Ascending aorta (tissue), 2 donors: ENCODE measurements around the gene KIAA0040. TPM values are rescaled to one million over a fixed set of nuclear protein-coding genes. Genes with fewer than 3 reads are reported as not detected.

Source experiments
- DNase-seq, 2 donors: peaks; one replicate each; pipeline ENCODE4 v3.0.0-alpha.2; 2019; ENCODE audit warnings: low spot score in 2 of 2
- H3K27ac ChIP-seq, 2 donors: fragments of 200-600 bp; sonication (generic); one replicate each; pipeline ENCODE4 v1.5.1; 2016 to 2017; ENCODE audit warnings: mild to moderate bottlenecking in 1 of 2
- H3K27me3 ChIP-seq: fragments of 200-600 bp; sonication (generic); one replicate; pipeline ENCODE4 v1.5.1; 2017
- H3K36me3 ChIP-seq, 2 donors: fragments of 200-600 bp; sonication (generic); one replicate each; pipeline ENCODE4 v1.5.1; 2016
- H3K4me1 ChIP-seq, 2 donors: fragments of 200-600 bp; sonication (generic); one replicate each; pipeline ENCODE4 v1.5.1; 2016 to 2017; ENCODE audit warnings: mild to moderate bottlenecking in 1 of 2
- H3K4me3 ChIP-seq, 2 donors: fragments of 200-600 bp; sonication (generic); one replicate each; pipeline ENCODE4 v1.5.1; 2016 to 2017; ENCODE audit warnings: mild to moderate bottlenecking in 1 of 2
- H3K9me3 ChIP-seq, 2 donors: fragments of 200-600 bp; sonication (generic); one replicate each; pipeline ENCODE4 v1.5.1; 2016
- intact Hi-C: fragments of 100-400 bp; cut with DNase I; formaldehyde crosslinking; loops from one replicate; pipeline ENCODE4 v1.15.1; 2023
- total RNA-seq: library from RNA; depleted of rRNA; stranded (reverse); fragments of >200 nt; gene quantifications from one replicate; pipeline ENCODE4 v1.1.0, GENCODE V29; 2016
- TF ChIP-seq, protein P1 (sequence below), 3 experiments: fragments of 200-600 bp in 2 of 3; fragments of 450-650 bp in 1 of 3; sonication (generic) in 2 of 3; IDR thresholded peaks; one replicate each; pipeline ENCODE4 v1.5.1; 2016 to 2019; ENCODE audit warnings: antibody characterized with exemption in 3 of 3, mild to moderate bottlenecking in 1 of 3, moderate library complexity in 1 of 3

Gene KIAA0040
- total RNA-seq, 1 donor from 2014 or later = 36.7 TPM

DNA sequence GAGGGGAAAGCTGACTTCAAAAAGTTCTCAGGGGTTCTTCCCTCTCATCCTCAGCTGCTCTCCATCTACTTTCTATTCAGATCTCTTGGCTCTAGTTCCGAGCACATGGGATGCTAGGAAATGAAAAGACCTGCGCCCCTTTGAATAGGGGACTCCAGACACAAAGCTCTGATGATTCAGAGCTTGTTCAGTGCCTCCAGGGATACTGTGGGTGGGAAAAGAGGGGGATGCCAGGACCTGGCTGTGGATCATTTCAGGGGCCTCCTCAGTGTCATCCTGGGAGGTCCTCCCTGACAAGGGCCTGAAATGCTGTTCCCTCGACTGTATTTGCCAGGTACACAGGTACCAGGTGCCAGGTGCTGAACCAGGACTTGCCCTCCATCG lies 943 bp upstream of the KIAA0040 start:
- Histone ChIP-seq H3K27me3 (no peaks in the 10 kb centered on the region), H3K4me3 (peak overlapping the region in 1 of 2 donors; percentile 77), H3K27ac (peak overlapping the region; percentile 76 to 80), H3K9me3 (no peaks in the 10 kb centered on the region), H3K36me3 (no peaks in the 10 kb centered on the region), H3K4me1 (peaks cover 3 to 13% of the 10 kb centered on the region in 2 donors)
- TF ChIP-seq, protein P1, sequence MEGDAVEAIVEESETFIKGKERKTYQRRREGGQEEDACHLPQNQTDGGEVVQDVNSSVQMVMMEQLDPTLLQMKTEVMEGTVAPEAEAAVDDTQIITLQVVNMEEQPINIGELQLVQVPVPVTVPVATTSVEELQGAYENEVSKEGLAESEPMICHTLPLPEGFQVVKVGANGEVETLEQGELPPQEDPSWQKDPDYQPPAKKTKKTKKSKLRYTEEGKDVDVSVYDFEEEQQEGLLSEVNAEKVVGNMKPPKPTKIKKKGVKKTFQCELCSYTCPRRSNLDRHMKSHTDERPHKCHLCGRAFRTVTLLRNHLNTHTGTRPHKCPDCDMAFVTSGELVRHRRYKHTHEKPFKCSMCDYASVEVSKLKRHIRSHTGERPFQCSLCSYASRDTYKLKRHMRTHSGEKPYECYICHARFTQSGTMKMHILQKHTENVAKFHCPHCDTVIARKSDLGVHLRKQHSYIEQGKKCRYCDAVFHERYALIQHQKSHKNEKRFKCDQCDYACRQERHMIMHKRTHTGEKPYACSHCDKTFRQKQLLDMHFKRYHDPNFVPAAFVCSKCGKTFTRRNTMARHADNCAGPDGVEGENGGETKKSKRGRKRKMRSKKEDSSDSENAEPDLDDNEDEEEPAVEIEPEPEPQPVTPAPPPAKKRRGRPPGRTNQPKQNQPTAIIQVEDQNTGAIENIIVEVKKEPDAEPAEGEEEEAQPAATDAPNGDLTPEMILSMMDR (IDR thresholded peaks at IDR 0.05) = no peak
- intact Hi-C loops = loop anchor here (2.0 to 10.0 kb wide), 4 partner anchors 1013 to 1461 kb away; partner anchors contain the start of genes COP1, GAS5 and ZBTB37
- DNase-seq = no peak

DNA sequence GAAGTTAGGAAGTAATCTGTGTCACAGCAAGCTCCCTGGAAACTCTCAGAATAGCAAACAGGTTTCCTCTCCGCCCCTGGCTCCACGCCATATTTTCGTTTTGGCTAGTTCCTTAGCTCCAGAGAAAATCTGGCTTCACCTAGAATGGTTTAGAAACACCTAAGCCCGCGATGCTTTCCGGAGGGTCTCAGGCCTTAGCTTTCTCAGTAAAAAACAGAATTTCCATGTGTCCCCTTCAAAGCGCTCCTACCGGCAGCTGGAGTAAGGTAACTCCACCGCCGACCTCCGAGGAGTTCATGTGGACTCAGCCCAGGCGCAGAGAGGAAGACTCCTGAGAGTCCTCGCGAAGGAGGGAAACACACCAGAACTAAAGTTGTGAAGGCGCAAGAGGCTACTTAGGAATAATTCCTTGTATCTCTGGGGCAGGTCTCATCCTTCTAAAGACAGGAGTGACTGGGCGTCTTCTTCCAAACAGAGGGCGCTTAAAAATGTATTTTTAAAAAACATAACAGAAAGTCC lies 406 bp downstream of the KIAA0040 start:
- Histone ChIP-seq H3K4me1 (peaks cover 3 to 13% of the 10 kb centered on the region in 2 donors), H3K4me3 (peak overlapping the region; percentile 58 to 77), H3K27ac (peak overlapping the region; percentile 76 to 80), H3K9me3 (no peaks in the 10 kb centered on the region), H3K36me3 (no peaks in the 10 kb centered on the region), H3K27me3 (no peaks in the 10 kb centered on the region)
- peak in 1 of 2 donors; percentile 71 for DNase-seq
- TF ChIP-seq, protein P1 (IDR thresholded peaks at IDR 0.05) = no peak
- intact Hi-C loops = loop anchor here (2.0 to 10.0 kb wide), 4 partner anchors 1015 to 1463 kb away; partner anchors contain the start of genes COP1, GAS5 and ZBTB37

DNA sequence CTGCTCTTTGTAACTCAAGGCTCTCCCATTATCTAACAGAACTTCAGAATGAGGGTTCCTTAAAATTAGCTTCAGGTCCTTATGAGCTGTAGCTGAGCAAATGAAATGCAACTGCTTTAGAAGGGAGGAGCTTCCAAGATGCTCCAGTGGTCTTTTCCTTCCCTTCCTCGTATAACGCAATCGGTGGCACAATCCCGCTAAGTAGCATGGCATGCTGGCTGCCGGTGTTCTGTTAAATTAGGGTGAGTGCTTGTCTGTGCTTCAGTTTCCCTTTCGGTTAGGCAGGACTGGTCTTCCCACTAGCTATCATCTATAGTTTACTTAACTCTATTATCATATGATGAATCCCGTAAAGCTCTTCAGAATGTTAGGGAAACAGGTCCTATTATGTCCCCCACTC lies 917 bp downstream of the KIAA0040 start:
- no peak for DNase-seq
- Histone ChIP-seq H3K4me3 (peak overlapping the region; percentile 58 to 77), H3K27ac (peak overlapping the region; percentile 76 to 80), H3K4me1 (peaks cover 3 to 13% of the 10 kb centered on the region in 2 donors), H3K36me3 (no peaks in the 10 kb centered on the region), H3K9me3 (no peaks in the 10 kb centered on the region), H3K27me3 (no peaks in the 10 kb centered on the region)
- TF ChIP-seq, protein P1 (IDR thresholded peaks at IDR 0.05) = no peak
- intact Hi-C loops = loop anchor here (2.0 to 10.0 kb wide), 4 partner anchors 1015 to 1463 kb away; partner anchors contain the start of genes COP1, GAS5 and ZBTB37

DNA sequence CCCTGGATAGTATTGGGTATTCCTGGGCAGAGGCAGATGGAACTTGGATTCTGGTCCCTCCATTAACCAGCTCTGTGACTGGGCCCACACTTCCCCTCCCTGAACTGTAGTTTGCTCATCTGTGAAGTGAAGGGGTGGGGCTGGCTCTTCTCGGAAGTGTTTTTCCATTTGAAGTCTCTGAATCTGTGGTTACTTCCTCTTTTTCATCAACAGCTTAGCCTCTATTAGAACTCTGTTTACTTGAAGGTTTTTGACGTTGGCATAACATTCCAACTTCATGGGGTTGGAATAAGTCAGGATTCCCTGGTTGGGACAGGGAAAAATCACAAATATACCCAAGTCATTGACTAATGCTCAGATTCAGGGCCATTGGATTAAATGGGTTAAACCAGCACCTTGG lies 3.6 kb downstream of the KIAA0040 start:
- no peaks in the 10 kb centered on the region for H3K36me3 ChIP-seq

DNA sequence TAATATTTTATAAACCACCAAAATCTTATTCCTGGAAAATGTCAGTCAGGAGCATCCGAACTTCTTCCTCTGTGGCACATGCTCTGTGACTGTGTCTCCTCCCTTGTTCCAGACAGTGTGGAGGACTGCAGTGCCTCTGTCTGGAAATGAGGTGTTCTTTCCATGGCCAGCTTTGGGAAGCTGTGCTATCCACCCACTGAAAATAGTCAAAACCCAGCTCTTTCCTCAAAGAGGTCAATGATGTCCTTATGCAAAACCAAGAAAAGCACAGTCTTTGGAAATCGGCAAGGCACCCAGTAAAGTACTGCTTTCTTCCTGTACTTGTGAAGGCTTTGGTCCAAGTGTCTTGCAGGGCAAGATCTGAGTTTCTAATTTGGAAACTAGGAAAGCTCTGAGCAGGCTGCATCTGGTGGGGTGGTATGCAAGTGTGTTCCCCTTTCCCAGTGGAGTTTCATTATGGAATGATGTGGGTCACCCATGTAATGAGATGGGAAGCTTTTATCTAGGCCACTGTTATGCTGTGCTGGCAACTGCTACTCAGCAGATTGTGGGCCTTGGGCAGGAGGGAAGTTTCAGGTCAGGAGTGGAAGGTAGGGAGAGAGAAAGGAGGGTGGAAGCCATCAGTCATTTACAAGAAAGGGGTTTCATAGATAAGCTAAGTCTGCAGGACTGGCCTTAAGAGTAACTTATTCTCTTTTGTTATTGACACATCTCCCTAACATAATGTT lies 6.0 kb downstream of the KIAA0040 start:
- Histone ChIP-seq H3K9me3 (no peaks in the 10 kb centered on the region), H3K27ac (no peak overlapping the region), H3K4me1 (peaks cover 0 to 8% of the 10 kb centered on the region in 2 donors), H3K27me3 (no peaks in the 10 kb centered on the region), H3K4me3 (no peak overlapping the region), H3K36me3 (no peaks in the 10 kb centered on the region)
- no peak for DNase-seq
- TF ChIP-seq, protein P1 (IDR thresholded peaks at IDR 0.05) = no peak
- intact Hi-C loops = no loop called here

More for the DNA sequence above, 3.6 kb downstream of the KIAA0040 start:
- Histone ChIP-seq H3K4me3 (no peak overlapping the region), H3K4me1 (peaks cover 3 to 13% of the 10 kb centered on the region in 2 donors), H3K27ac (no peak overlapping the region), H3K27me3 (no peaks in the 10 kb centered on the region), H3K9me3 (no peaks in the 10 kb centered on the region)
- TF ChIP-seq, protein P1 (IDR thresholded peaks at IDR 0.05) = no peak
- no peak for DNase-seq
- intact Hi-C loops = no loop called here
